ENCODE data around the gene TMED7. TPM values are rescaled to one million over a fixed set of nuclear protein-coding genes. Genes with fewer than 3 reads are reported as not detected.

Gene TMED7
- total and polyA plus RNA-seq, 2 donors: 25.9 to 33.0 TPM

GRCh38 chr5:115639377-115639776 lies 13.5 kb upstream of the TMED7 start:
- 97% methylated on average over 1 of the region's 1 CpG for WGBS
- H3K4me1 ChIP-seq (ENCODE audit: control insufficient read depth in 2 of 2, insufficient read depth in 2 of 2, low read length in 2 of 2): peaks cover 0 to 1% of the 10 kb centered on the region in 2 donors
- H3K36me3 ChIP-seq (ENCODE audit: control insufficient read depth in 2 of 2, insufficient read depth in 2 of 2, low read length in 1 of 2): no peaks in the 10 kb centered on the region
- no peaks in the 10 kb centered on the region for H3K27me3 ChIP-seq (ENCODE audit: control insufficient read depth in 2 of 2, insufficient read depth in 1 of 2, low read length in 1 of 2)
- H3K4me3 ChIP-seq (ENCODE audit: low read length in 2 of 2): no peak overlapping the region
- DNase-seq (ENCODE audit: low read depth in 6 of 9, low spot score in 9 of 9): no peak
- no peak overlapping the region for H3K27ac ChIP-seq (ENCODE audit: low read depth in 1 of 2, low read length in 1 of 2)
- no peaks in the 10 kb centered on the region for H3K9me3 ChIP-seq (ENCODE audit: control insufficient read depth in 2 of 2, insufficient read depth in 1 of 2, low read length in 1 of 2)

- Histone ChIP-seq H3K9me3 (ENCODE audit: control insufficient read depth in 2 of 2, insufficient read depth in 1 of 2, low read length in 1 of 2) (no peaks in the 10 kb centered on the region), H3K36me3 (ENCODE audit: control insufficient read depth in 2 of 2, insufficient read depth in 2 of 2, low read length in 1 of 2) (no peaks in the 10 kb centered on the region), H3K27ac (ENCODE audit: low read depth in 1 of 2, low read length in 1 of 2) (no peak overlapping the region), H3K4me1 (ENCODE audit: control insufficient read depth in 2 of 2, insufficient read depth in 2 of 2, low read length in 2 of 2) (peaks cover 0 to 3% of the 10 kb centered on the region in 2 donors), H3K4me3 (ENCODE audit: low read length in 2 of 2) (no peak overlapping the region), H3K27me3 (ENCODE audit: control insufficient read depth in 2 of 2, insufficient read depth in 1 of 2, low read length in 1 of 2) (no peaks in the 10 kb centered on the region)
- DNase-seq (ENCODE audit: low read depth in 6 of 9, low spot score in 9 of 9): no peak
- 96% methylated on average over 4 of the region's 4 CpGs for WGBS
Observed at GRCh38 chr5:115637507-115637906, 11.7 kb upstream of the TMED7 start.

DNA sequence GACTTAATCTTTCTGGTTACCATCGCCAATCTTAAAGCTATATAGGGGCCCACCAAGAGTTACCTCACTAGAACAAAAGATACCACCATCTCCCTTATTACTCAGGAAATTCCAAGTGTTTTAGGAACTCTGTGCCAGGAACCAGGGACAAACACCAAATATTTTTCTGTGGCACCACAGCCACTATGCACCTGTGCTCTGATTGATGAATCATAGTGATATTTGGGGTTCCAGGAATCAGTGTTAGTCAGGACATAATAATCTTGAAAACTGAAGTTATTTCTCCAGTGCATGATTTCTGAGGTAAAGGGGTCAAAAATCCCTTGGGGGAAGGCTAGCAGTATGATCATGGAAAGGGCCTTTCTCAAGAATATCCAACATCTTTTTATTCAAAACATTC lies 10.2 kb upstream of the TMED7 start:
- Histone ChIP-seq H3K36me3 (ENCODE audit: control insufficient read depth in 2 of 2, insufficient read depth in 2 of 2, low read length in 1 of 2) (no peaks in the 10 kb centered on the region), H3K27me3 (ENCODE audit: control insufficient read depth in 2 of 2, insufficient read depth in 1 of 2, low read length in 1 of 2) (no peaks in the 10 kb centered on the region), H3K4me3 (ENCODE audit: low read length in 2 of 2) (no peak overlapping the region), H3K4me1 (ENCODE audit: control insufficient read depth in 2 of 2, insufficient read depth in 2 of 2, low read length in 2 of 2) (peaks cover 0 to 3% of the 10 kb centered on the region in 2 donors), H3K27ac (ENCODE audit: low read depth in 1 of 2, low read length in 1 of 2) (no peak overlapping the region), H3K9me3 (ENCODE audit: control insufficient read depth in 2 of 2, insufficient read depth in 1 of 2, low read length in 1 of 2) (no peaks in the 10 kb centered on the region)
- no peak for DNase-seq (ENCODE audit: low read depth in 6 of 9, low spot score in 9 of 9)
- 97% methylated on average over 1 of the region's 1 CpG for WGBS

GRCh38 chr5:115634343-115635132 lies 8.7 kb upstream of the TMED7 start:
- H3K27ac ChIP-seq (ENCODE audit: low read depth in 1 of 2, low read length in 1 of 2): peak overlapping the region in 1 of 2 donors; percentile 44
- peak overlapping the region; percentile 36 to 41 for H3K4me3 ChIP-seq (ENCODE audit: low read length in 2 of 2)
- no peaks in the 10 kb centered on the region for H3K27me3 ChIP-seq (ENCODE audit: control insufficient read depth in 2 of 2, insufficient read depth in 1 of 2, low read length in 1 of 2)
- H3K36me3 ChIP-seq (ENCODE audit: control insufficient read depth in 2 of 2, insufficient read depth in 2 of 2, low read length in 1 of 2): no peaks in the 10 kb centered on the region
- no peaks in the 10 kb centered on the region for H3K9me3 ChIP-seq (ENCODE audit: control insufficient read depth in 2 of 2, insufficient read depth in 1 of 2, low read length in 1 of 2)
- WGBS: 4% methylated on average over 8 of the region's 8 CpGs
- peaks cover 0 to 3% of the 10 kb centered on the region in 2 donors for H3K4me1 ChIP-seq (ENCODE audit: control insufficient read depth in 2 of 2, insufficient read depth in 2 of 2, low read length in 2 of 2)
- DNase-seq (ENCODE audit: low read depth in 6 of 9, low spot score in 9 of 9): peak; percentile 33 to 83 (median 56)

DNA sequence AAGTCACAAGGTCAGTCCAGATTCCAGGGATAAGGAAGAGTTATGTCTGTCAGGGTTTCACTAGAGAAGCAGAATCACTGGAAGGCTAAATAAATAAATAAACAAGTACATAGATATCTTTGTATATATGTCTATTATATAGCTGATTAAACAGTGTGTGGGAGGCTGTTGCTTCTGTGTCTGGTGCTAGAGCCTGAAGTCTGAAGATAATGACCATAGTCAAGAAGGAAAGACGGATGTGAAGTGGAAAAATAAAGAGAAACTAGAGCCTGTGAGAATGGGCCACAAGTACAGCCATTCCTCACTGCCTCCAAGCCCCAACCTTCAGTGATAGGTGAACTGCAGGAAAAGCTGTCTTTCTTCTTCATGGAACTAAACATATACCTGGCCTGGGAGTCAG lies 4.1 kb upstream of the TMED7 start:
- DNase-seq (ENCODE audit: low read depth in 6 of 9, low spot score in 9 of 9): no peak
- H3K4me1 ChIP-seq (ENCODE audit: control insufficient read depth in 2 of 2, insufficient read depth in 2 of 2, low read length in 2 of 2): peaks cover 0 to 5% of the 10 kb centered on the region in 2 donors
- H3K27ac ChIP-seq (ENCODE audit: low read depth in 1 of 2, low read length in 1 of 2): no peak overlapping the region
- no peak overlapping the region for H3K4me3 ChIP-seq (ENCODE audit: low read length in 2 of 2)
- H3K36me3 ChIP-seq (ENCODE audit: control insufficient read depth in 2 of 2, insufficient read depth in 2 of 2, low read length in 1 of 2): no peaks in the 10 kb centered on the region
- H3K27me3 ChIP-seq (ENCODE audit: control insufficient read depth in 2 of 2, insufficient read depth in 1 of 2, low read length in 1 of 2): no peaks in the 10 kb centered on the region
- no peaks in the 10 kb centered on the region for H3K9me3 ChIP-seq (ENCODE audit: control insufficient read depth in 2 of 2, insufficient read depth in 1 of 2, low read length in 1 of 2)
- 94% methylated on average over 1 of the region's 1 CpG for WGBS

DNA sequence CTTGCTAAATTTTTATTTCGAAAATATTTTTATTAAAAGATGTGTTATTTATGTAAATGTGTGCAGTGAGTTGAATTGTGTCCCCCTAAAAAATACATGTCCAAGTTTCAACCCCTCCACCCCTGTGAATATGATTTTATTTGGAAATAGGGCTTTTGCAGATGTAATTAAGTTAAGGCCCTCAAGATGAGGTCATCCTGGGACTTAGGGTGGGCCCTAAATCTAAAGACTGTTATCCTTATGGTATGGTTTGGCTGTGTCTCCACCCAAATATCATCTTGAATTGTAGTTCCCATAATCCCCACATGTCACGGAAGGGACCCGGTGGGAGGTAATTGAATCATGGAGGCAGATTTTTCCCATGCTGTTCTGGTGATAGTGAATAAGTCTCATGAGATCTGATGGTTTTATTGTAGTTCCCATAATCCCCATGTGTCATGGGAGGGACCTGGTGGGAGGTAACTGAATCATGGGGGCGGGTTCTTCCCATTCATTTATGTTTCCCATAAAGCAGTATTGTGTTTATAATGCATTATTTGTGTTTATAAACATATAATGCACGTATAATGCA lies 1.5 kb upstream of the TMED7 start:
- WGBS: 89% methylated on average over 5 of the region's 5 CpGs
- Histone ChIP-seq H3K36me3 (ENCODE audit: control insufficient read depth in 2 of 2, insufficient read depth in 2 of 2, low read length in 1 of 2) (peaks cover 4 to 8% of the 10 kb centered on the region in 2 donors), H3K4me3 (ENCODE audit: low read length in 2 of 2) (no peak overlapping the region), H3K4me1 (ENCODE audit: control insufficient read depth in 2 of 2, insufficient read depth in 2 of 2, low read length in 2 of 2) (peaks cover 7 to 14% of the 10 kb centered on the region in 2 donors), H3K27ac (ENCODE audit: low read depth in 1 of 2, low read length in 1 of 2) (no peak overlapping the region), H3K27me3 (ENCODE audit: control insufficient read depth in 2 of 2, insufficient read depth in 1 of 2, low read length in 1 of 2) (no peaks in the 10 kb centered on the region), H3K9me3 (ENCODE audit: control insufficient read depth in 2 of 2, insufficient read depth in 1 of 2, low read length in 1 of 2) (no peaks in the 10 kb centered on the region)
- DNase-seq (ENCODE audit: low read depth in 6 of 9, low spot score in 9 of 9): no peak

- H3K4me1 ChIP-seq (ENCODE audit: control insufficient read depth in 2 of 2, insufficient read depth in 2 of 2, low read length in 2 of 2): peaks cover 7 to 14% of the 10 kb centered on the region in 2 donors
- H3K27me3 ChIP-seq (ENCODE audit: control insufficient read depth in 2 of 2, insufficient read depth in 1 of 2, low read length in 1 of 2): no peaks in the 10 kb centered on the region
- peak overlapping the region; percentile 72 to 93 for H3K27ac ChIP-seq (ENCODE audit: low read depth in 1 of 2, low read length in 1 of 2)
- DNase-seq (ENCODE audit: low read depth in 6 of 9, low spot score in 9 of 9): peak in 3 of 9 donors; percentile 14 to 61 (median 53)
- no peaks in the 10 kb centered on the region for H3K9me3 ChIP-seq (ENCODE audit: control insufficient read depth in 2 of 2, insufficient read depth in 1 of 2, low read length in 1 of 2)
- 3% methylated on average over 9 of the region's 9 CpGs for WGBS
- peaks cover 4 to 9% of the 10 kb centered on the region in 2 donors for H3K36me3 ChIP-seq (ENCODE audit: control insufficient read depth in 2 of 2, insufficient read depth in 2 of 2, low read length in 1 of 2)
- peak overlapping the region; percentile 80 to 96 for H3K4me3 ChIP-seq (ENCODE audit: low read length in 2 of 2)
Observed at GRCh38 chr5:115626445-115626823, 598 bp upstream of the TMED7 start.

- Histone ChIP-seq H3K27me3 (ENCODE audit: control insufficient read depth in 2 of 2, insufficient read depth in 1 of 2, low read length in 1 of 2) (no peaks in the 10 kb centered on the region), H3K27ac (ENCODE audit: low read depth in 1 of 2, low read length in 1 of 2) (peak overlapping the region in 1 of 2 donors; percentile 91), H3K9me3 (ENCODE audit: control insufficient read depth in 2 of 2, insufficient read depth in 1 of 2, low read length in 1 of 2) (no peaks in the 10 kb centered on the region), H3K36me3 (ENCODE audit: control insufficient read depth in 2 of 2, insufficient read depth in 2 of 2, low read length in 1 of 2) (peaks cover 4 to 13% of the 10 kb centered on the region in 2 donors), H3K4me3 (ENCODE audit: low read length in 2 of 2) (peak overlapping the region; percentile 80 to 96), H3K4me1 (ENCODE audit: control insufficient read depth in 2 of 2, insufficient read depth in 2 of 2, low read length in 2 of 2) (peaks cover 7 to 14% of the 10 kb centered on the region in 2 donors)
- WGBS: 71% methylated on average over 3 of the region's 3 CpGs
- DNase-seq (ENCODE audit: low read depth in 6 of 9, low spot score in 9 of 9): peak in 1 of 9 donors; percentile 12
Observed at GRCh38 chr5:115624994-115625393, 842 bp downstream of the TMED7 start.

DNA sequence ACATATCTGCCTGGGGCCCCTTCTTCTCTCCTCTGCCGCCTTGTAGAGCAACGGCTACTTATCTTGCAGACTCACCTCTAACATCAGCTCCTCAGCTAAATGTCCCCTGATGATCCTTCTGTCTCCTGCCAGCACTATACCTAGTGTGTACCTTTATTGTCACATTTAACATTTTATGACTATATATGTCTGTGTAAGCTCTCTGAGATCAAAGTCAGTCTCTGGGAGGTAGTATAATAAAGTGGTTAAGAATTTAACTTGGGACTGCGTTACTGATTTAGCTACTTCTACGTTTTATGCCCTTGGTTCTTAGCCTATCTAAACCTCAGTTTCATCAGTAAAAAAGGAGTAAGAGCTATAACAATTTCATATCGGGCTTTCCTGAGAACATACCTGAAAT lies 2.2 kb downstream of the TMED7 start:
- no peak for DNase-seq (ENCODE audit: low read depth in 6 of 9, low spot score in 9 of 9)
- Histone ChIP-seq H3K4me3 (ENCODE audit: low read length in 2 of 2) (no peak overlapping the region), H3K27me3 (ENCODE audit: control insufficient read depth in 2 of 2, insufficient read depth in 1 of 2, low read length in 1 of 2) (no peaks in the 10 kb centered on the region), H3K27ac (ENCODE audit: low read depth in 1 of 2, low read length in 1 of 2) (no peak overlapping the region), H3K36me3 (ENCODE audit: control insufficient read depth in 2 of 2, insufficient read depth in 2 of 2, low read length in 1 of 2) (peaks cover 4 to 23% of the 10 kb centered on the region in 2 donors), H3K9me3 (ENCODE audit: control insufficient read depth in 2 of 2, insufficient read depth in 1 of 2, low read length in 1 of 2) (no peaks in the 10 kb centered on the region), H3K4me1 (ENCODE audit: control insufficient read depth in 2 of 2, insufficient read depth in 2 of 2, low read length in 2 of 2) (peaks cover 7 to 14% of the 10 kb centered on the region in 2 donors)
- WGBS: 95% methylated on average over 5 of the region's 5 CpGs

Measured in thymus (tissue), 11 donors.